SK-N-SH (cell line): ENCODE results near the gene ELF5. TPM values are rescaled to one million over a fixed set of nuclear protein-coding genes. Genes with fewer than 3 reads are reported as not detected.

ENCODE experiments used
- CTCF ChIA-PET: fragments of 300-600, 350-600 bp; formaldehyde crosslinking; extraction: SDS; loops from one replicate; lab custom pipeline; 2021; lab: Yijun Ruan, JAX
- POLR2A ChIA-PET: fragments of 350-600 bp; sonication (Branson Sonifier 250); formaldehyde crosslinking; extraction: SDS; loops from one replicate; lab custom pipeline; 2020; ENCODE audit warnings: antibody characterized with exemption, inconsistent platforms; lab: Yijun Ruan, JAX
- DNase-seq: peaks from one replicate; pipeline ENCODE4 v3.0.0; 2012
- H2AFZ ChIP-seq: fragments of 200-600 bp; sonication (generic); 2 replicates; pipeline ENCODE4 v1.8.1; 2016; ENCODE audit warnings: antibody characterized with exemption, mild to moderate bottlenecking, low read depth
- H3F3A ChIP-seq: fragments of 200-600 bp; sonication (generic); replicated peaks from 2 replicates; pipeline ENCODE3; 2016; ENCODE audit warnings: antibody characterized with exemption, mild to moderate bottlenecking; ENCODE audit not compliant: insufficient read depth
- H3K27ac ChIP-seq, 2 experiments: fragments of 200-500 bp in 1 of 2; fragments of 200-600 bp in 1 of 2; sonication (Bioruptor generic) in 1 of 2; sonication (generic), shearing (Covaris generic) in 1 of 2; 2 replicates each; pipeline versions ENCODE4 v1.5.1 to v1.6.1; 2014 to 2016; ENCODE audit warnings: low read depth in 2 of 2, inconsistent platforms in 1 of 2, low read length in 1 of 2, mild to moderate bottlenecking in 1 of 2, mixed read lengths in 1 of 2
- H3K27me3 ChIP-seq: fragments of 200-600 bp; sonication (generic), shearing (Covaris generic); 2 replicates; pipeline ENCODE4 v1.6.1; 2016; ENCODE audit warnings: mixed run types; ENCODE audit not compliant: insufficient read depth
- H3K36me3 ChIP-seq, 2 experiments: fragments of 200-500 bp in 1 of 2; fragments of 200-600 bp in 1 of 2; sonication (Bioruptor generic) in 1 of 2; sonication (generic) in 1 of 2; replicated peaks in 1 of 2; 2 replicates each; pipeline versions ENCODE3 to v1.5.1; 2014 to 2016; ENCODE audit warnings: low read length in 1 of 2, mild to moderate bottlenecking in 1 of 2; ENCODE audit not compliant: insufficient read depth in 2 of 2, control insufficient read depth in 1 of 2
- H3K4me1 ChIP-seq, 2 experiments: fragments of 200-500 bp in 1 of 2; fragments of 200-600 bp in 1 of 2; sonication (Bioruptor generic) in 1 of 2; sonication (generic), shearing (Covaris generic) in 1 of 2; 2 replicates each; pipeline versions ENCODE4 v1.5.1 to v1.6.1; 2014 to 2016; ENCODE audit warnings: low read depth in 1 of 2, low read length in 1 of 2, mixed run types in 1 of 2; ENCODE audit not compliant: insufficient read depth in 2 of 2, control insufficient read depth in 1 of 2
- H3K4me2 ChIP-seq: fragments of 200-600 bp; sonication (generic), shearing (Covaris generic); 2 replicates; pipeline ENCODE4 v1.6.1; 2017; ENCODE audit warnings: mixed run types
- H3K4me3 ChIP-seq, 2 experiments: fragments of 200-500 bp in 1 of 2; fragments of 200-600 bp in 1 of 2; sonication (Bioruptor generic) in 1 of 2; sonication (generic), shearing (Covaris generic) in 1 of 2; 2 replicates each; pipeline versions ENCODE4 v1.5.1 to v1.8.1; 2014 to 2016; ENCODE audit warnings: low read depth in 2 of 2, inconsistent platforms in 1 of 2, low read length in 1 of 2, mild to moderate bottlenecking in 1 of 2, mixed read lengths in 1 of 2, moderate library complexity in 1 of 2
- H3K79me2 ChIP-seq: fragments of 200-600 bp; sonication (generic); 2 replicates; pipeline ENCODE4 v1.8.1; 2017; ENCODE audit warnings: mild to moderate bottlenecking; ENCODE audit not compliant: insufficient read depth
- H3K9ac ChIP-seq: fragments of 200-600 bp; sonication (generic); 2 replicates; pipeline ENCODE4 v1.6.1; 2017; ENCODE audit warnings: mixed run types
- H3K9me2 ChIP-seq: fragments of 200-600 bp; sonication (generic); 2 replicates; pipeline ENCODE4 v1.6.1; 2017; ENCODE audit warnings: mixed run types
- H3K9me3 ChIP-seq: fragments of 200-600 bp; sonication (generic); 2 replicates; pipeline ENCODE4 v1.6.1; 2017; ENCODE audit warnings: mixed run types, mild to moderate bottlenecking, moderate library complexity
- H4K20me1 ChIP-seq: fragments of 200-600 bp; sonication (generic); 2 replicates; pipeline ENCODE4 v1.6.1; 2017; ENCODE audit warnings: mild to moderate bottlenecking, mixed run types; ENCODE audit not compliant: insufficient read depth
- CHD2 ChIP-seq: fragments of 150-350 bp; IDR thresholded peaks from 2 replicates; pipeline ENCODE4 v1.6.1; 2018; ENCODE audit warnings: low read length; ENCODE audit not compliant: partially characterized antibody
- ELF1 ChIP-seq: IDR thresholded peaks from 2 replicates; pipeline ENCODE4 v1.4.0; 2012
- EZH2phosphoT487 ChIP-seq: fragments of 200-600 bp; sonication (generic); IDR thresholded peaks from 2 replicates; pipeline ENCODE4 v1.6.1; 2017; ENCODE audit warnings: low read depth, mixed run types, mild to moderate bottlenecking, antibody characterized with exemption, moderate library complexity, borderline replicate concordance
- FOSL2 ChIP-seq: IDR thresholded peaks from 2 replicates; pipeline ENCODE4 v1.4.0; 2012; ENCODE audit warnings: low read depth, mild to moderate bottlenecking, moderate library complexity, borderline replicate concordance
- FOXJ3 ChIP-seq: sonication (generic); formaldehyde crosslinking; IDR thresholded peaks from 2 replicates; pipeline ENCODE4 v1.5.1; 2020; ENCODE audit warnings: mild to moderate bottlenecking, missing genetic modification reagents
- GABPA ChIP-seq: IDR thresholded peaks from 2 replicates; pipeline ENCODE4 v1.4.0; 2012; ENCODE audit warnings: low read depth, mild to moderate bottlenecking
- GATA2 ChIP-seq: sonication (generic); formaldehyde crosslinking; IDR thresholded peaks from 2 replicates; pipeline ENCODE4 v1.5.0; 2020; ENCODE audit warnings: mild to moderate bottlenecking, missing genetic modification reagents
- MEF2A ChIP-seq: IDR thresholded peaks from 2 replicates; pipeline ENCODE4 v1.4.0; 2012; ENCODE audit warnings: low read depth, borderline replicate concordance
- MXI1 ChIP-seq: IDR thresholded peaks from 2 replicates; pipeline ENCODE4 v1.6.1; 2012; ENCODE audit warnings: mild to moderate bottlenecking, low read depth, low read length, improper control_type of control experiment
- NFIC ChIP-seq: IDR thresholded peaks from 2 replicates; pipeline ENCODE4 v1.4.0; 2012; ENCODE audit warnings: borderline replicate concordance
- NRF1 ChIP-seq: IDR thresholded peaks from 2 replicates; pipeline ENCODE4 v1.6.1; 2012; ENCODE audit warnings: low read depth, mild to moderate bottlenecking, low read length
- POLR2AphosphoS5 ChIP-seq: IDR thresholded peaks from 2 replicates; pipeline ENCODE4 v1.6.1; 2012; ENCODE audit warnings: low read depth, low read length
- RAD21 ChIP-seq: IDR thresholded peaks from 2 replicates; pipeline ENCODE4 v1.6.1; 2012; ENCODE audit warnings: mild to moderate bottlenecking, low read length
- REST ChIP-seq: IDR thresholded peaks from 2 replicates; pipeline ENCODE4 v1.6.1; 2012; ENCODE audit warnings: mild to moderate bottlenecking, low read depth, low read length, moderate library complexity
- RFX5 ChIP-seq: IDR thresholded peaks from 2 replicates; pipeline ENCODE4 v1.6.1; 2012; ENCODE audit warnings: mild to moderate bottlenecking, improper control_type of control experiment, low read length
- SMC3 ChIP-seq: IDR thresholded peaks from 2 replicates; pipeline ENCODE4 v1.6.1; 2012; ENCODE audit warnings: low read depth, low read length, improper control_type of control experiment
- TAF1 ChIP-seq: IDR thresholded peaks from 2 replicates; pipeline ENCODE4 v1.6.1; 2012; ENCODE audit warnings: low read depth, mild to moderate bottlenecking, low read length, moderate library complexity, borderline replicate concordance
- TCF12 ChIP-seq: IDR thresholded peaks from 2 replicates; pipeline ENCODE4 v1.4.0; 2012
- TEAD4 ChIP-seq: IDR thresholded peaks from 2 replicates; pipeline ENCODE4 v1.4.0; 2012; ENCODE audit warnings: mild to moderate bottlenecking, borderline replicate concordance; ENCODE audit not compliant: insufficient read depth
- YY1 ChIP-seq: IDR thresholded peaks from 2 replicates; pipeline ENCODE4 v1.4.0; 2012; ENCODE audit warnings: low read depth, mild to moderate bottlenecking
- WGBS: methylation state at CpG from one replicate; pipeline ENCODE4 v1.1.6; 2017; ENCODE audit warnings: low lambda C conversion rate; 5-methylcytosine and 5-hydroxymethylcytosine counted together
- polyA plus RNA-seq, 3 experiments: library from polyadenylated mRNA; depleted of rRNA; stranded (reverse); fragments of >200 nt; gene quantifications; 2 replicates each; pipeline ENCODE4 v1.2.3, GENCODE V29; 2012
- TF ChIP-seq, protein P1 (sequence below): fragments of 150-350 bp; IDR thresholded peaks from 2 replicates; pipeline ENCODE4 v1.6.1; 2017; ENCODE audit warnings: antibody characterized with exemption, low read length, low read depth, borderline replicate concordance
- TF ChIP-seq, protein P2 (sequence below): IDR thresholded peaks from 2 replicates; pipeline ENCODE4 v1.4.0; 2012; ENCODE audit warnings: low read depth, borderline replicate concordance

The ELF5 gene
- polyA plus RNA-seq, 1 of the 3 experiments (the other 2 are of a cell fraction) = not detected

DNA sequence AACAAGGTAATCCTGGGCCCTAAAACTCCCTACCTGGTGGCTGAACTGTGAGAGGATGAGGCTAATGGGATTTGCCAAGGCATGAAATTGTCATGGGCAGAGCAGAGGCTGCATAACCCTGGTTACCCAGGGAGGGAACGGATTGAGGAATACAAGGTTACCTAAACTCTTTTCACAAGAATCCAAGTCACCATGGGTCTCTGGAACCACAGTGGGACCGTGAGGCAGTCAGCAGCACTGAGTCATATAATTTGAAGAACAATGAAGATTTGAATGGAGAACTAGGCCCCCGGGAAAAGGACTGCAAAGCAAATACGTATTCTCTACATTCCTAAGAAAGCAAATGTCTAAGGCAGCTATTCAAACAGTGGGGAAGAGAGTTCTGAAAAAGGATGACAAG lies 55.1 kb downstream of the ELF5 start:
- no peaks in the 10 kb centered on the region for H3K79me2 ChIP-seq
- H3K9me3 ChIP-seq = no peaks in the 10 kb centered on the region
- no peak for TF ChIP-seq SMC3
- no peak for TF ChIP-seq EZH2phosphoT487
- no peak for TF ChIP-seq MEF2A
- no peak for TF ChIP-seq TCF12
- TF ChIP-seq, protein P1, sequence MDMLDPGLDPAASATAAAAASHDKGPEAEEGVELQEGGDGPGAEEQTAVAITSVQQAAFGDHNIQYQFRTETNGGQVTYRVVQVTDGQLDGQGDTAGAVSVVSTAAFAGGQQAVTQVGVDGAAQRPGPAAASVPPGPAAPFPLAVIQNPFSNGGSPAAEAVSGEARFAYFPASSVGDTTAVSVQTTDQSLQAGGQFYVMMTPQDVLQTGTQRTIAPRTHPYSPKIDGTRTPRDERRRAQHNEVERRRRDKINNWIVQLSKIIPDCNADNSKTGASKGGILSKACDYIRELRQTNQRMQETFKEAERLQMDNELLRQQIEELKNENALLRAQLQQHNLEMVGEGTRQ = no peak
- no peak for TF ChIP-seq NRF1
- no peak for TF ChIP-seq FOSL2
- no peaks in the 10 kb centered on the region for H3K27me3 ChIP-seq
- no peak overlapping the region for H3K4me3 ChIP-seq
- no peak overlapping the region for H2AFZ ChIP-seq
- no peaks in the 10 kb centered on the region for H3K9me2 ChIP-seq
- H4K20me1 ChIP-seq = no peaks in the 10 kb centered on the region
- no peak overlapping the region for H3K4me2 ChIP-seq
- no peak overlapping the region for H3K27ac ChIP-seq
- H3K36me3 ChIP-seq = peaks cover 64 to 86% of the 10 kb centered on the region in 2 experiments
- ChIA-PET POLR2A (no interaction called here), CTCF (interaction anchor here (1.0 kb wide), 1 partner anchor 34 kb away, joined by 4 read pairs; no protein-coding TSS in a partner anchor)
- no peaks in the 10 kb centered on the region for H3K4me1 ChIP-seq
- 90% methylated on average over 4 of the region's 4 CpGs for WGBS
- DNase-seq = no peak
- H3K9ac ChIP-seq = no peak overlapping the region
- H3F3A ChIP-seq = no peaks in the 10 kb centered on the region

DNA sequence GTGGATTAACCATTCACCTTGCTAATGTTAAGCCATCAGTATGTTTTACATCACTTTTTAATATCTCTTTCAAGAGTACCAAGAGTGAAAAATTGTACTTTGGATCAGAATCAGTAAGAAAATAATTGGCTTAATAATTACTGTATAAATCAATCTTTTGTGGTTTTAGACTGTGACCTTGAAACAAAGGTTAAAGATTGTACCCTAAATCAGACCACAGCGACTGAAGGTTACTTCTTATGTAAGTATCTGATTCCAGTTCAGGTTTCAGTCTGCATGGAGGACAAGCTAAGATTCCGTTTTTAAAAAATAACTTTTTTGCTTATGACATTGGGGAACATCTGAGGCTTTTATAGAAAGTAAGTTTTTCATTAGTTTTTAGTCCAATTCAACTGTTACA lies 56.0 kb downstream of the ELF5 start:
- Histone ChIP-seq H3K4me2 (no peak overlapping the region), H3K9me2 (no peaks in the 10 kb centered on the region), H2AFZ (no peak overlapping the region), H3K4me1 (no peaks in the 10 kb centered on the region), H3K79me2 (no peaks in the 10 kb centered on the region), H3K9ac (no peak overlapping the region), H3F3A (no peaks in the 10 kb centered on the region), H3K4me3 (no peak overlapping the region), H3K27me3 (no peaks in the 10 kb centered on the region), H4K20me1 (no peaks in the 10 kb centered on the region), H3K9me3 (no peaks in the 10 kb centered on the region), H3K27ac (no peak overlapping the region), H3K36me3 (peaks cover 68 to 86% of the 10 kb centered on the region in 2 experiments)
- CTCF ChIA-PET = interaction anchor here (0.6 to 1.0 kb wide), 2 partner anchors 35 to 1004 kb away, joined by 4 read pairs; no protein-coding TSS in a partner anchor
- 92% methylated on average over 2 of the region's 2 CpGs for WGBS
- no peak for DNase-seq
- POLR2A ChIA-PET = no interaction called here
- TF ChIP-seq, protein P2, sequence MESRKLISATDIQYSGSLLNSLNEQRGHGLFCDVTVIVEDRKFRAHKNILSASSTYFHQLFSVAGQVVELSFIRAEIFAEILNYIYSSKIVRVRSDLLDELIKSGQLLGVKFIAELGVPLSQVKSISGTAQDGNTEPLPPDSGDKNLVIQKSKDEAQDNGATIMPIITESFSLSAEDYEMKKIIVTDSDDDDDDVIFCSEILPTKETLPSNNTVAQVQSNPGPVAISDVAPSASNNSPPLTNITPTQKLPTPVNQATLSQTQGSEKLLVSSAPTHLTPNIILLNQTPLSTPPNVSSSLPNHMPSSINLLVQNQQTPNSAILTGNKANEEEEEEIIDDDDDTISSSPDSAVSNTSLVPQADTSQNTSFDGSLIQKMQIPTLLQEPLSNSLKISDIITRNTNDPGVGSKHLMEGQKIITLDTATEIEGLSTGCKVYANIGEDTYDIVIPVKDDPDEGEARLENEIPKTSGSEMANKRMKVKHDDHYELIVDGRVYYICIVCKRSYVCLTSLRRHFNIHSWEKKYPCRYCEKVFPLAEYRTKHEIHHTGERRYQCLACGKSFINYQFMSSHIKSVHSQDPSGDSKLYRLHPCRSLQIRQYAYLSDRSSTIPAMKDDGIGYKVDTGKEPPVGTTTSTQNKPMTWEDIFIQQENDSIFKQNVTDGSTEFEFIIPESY = no peak
- no peak for TF ChIP-seq CHD2
- TF ChIP-seq YY1 = no peak
- no peak for TF ChIP-seq SMC3
- TF ChIP-seq FOXJ3 = no peak
- no peak for TF ChIP-seq TEAD4
- no peak for TF ChIP-seq RFX5
- TF ChIP-seq GABPA = no peak
- TF ChIP-seq GATA2 = no peak
- TF ChIP-seq, protein P1 = no peak
- no peak for TF ChIP-seq FOSL2
- no peak for TF ChIP-seq REST
- no peak for TF ChIP-seq POLR2AphosphoS5
- no peak for TF ChIP-seq MXI1
- no peak for TF ChIP-seq ELF1
- no peak for TF ChIP-seq RAD21
- TF ChIP-seq NFIC = no peak
- no peak for TF ChIP-seq TAF1
